HEK293 (cell line): ENCODE measurements around the gene MELTF.
"Not testable (repeated sequence)": the region's sequence is repeated elsewhere in the genome, so short reads cannot be mapped to it uniquely, and the experiment has no call there.

Source experiments
- CTCF ChIA-PET: fragments of 350-600 bp; formaldehyde crosslinking; extraction: SDS; loops from one replicate; lab custom pipeline; 2021; ENCODE audit warnings: antibody characterized with exemption; lab: Yijun Ruan, JAX
- POLR2A ChIA-PET: fragments of 300-600 bp; formaldehyde crosslinking; extraction: SDS; loops from one replicate; lab custom pipeline; 2020; ENCODE audit warnings: antibody characterized with exemption, inconsistent platforms; lab: Yijun Ruan, JAX
- H3K27ac ChIP-seq: fragments of 200-500 bp; sonication (Bioruptor generic); 2 replicates; pipeline ENCODE4 v1.5.1; 2014; ENCODE audit warnings: low read depth, low read length, control low read depth, inconsistent platforms; ENCODE audit errors: extremely low read depth
- H3K36me3 ChIP-seq, 2 experiments: fragments of 200-500 bp in 1 of 2; sonication (Bioruptor generic) in 1 of 2; 1 replicate in 1 of 2; 2 replicates in 1 of 2; pipeline ENCODE4 v1.5.1; 2014 to 2017; ENCODE audit warnings: inconsistent platforms in 2 of 2, low read length in 2 of 2; ENCODE audit not compliant: control insufficient read depth in 2 of 2, insufficient read depth in 1 of 2
- H3K4me1 ChIP-seq: fragments of 200-500 bp; sonication (Bioruptor generic); 2 replicates; pipeline ENCODE4 v1.5.1; 2014; ENCODE audit warnings: mild to moderate bottlenecking, low read length, inconsistent platforms; ENCODE audit not compliant: control insufficient read depth, insufficient read depth
- H3K4me3 ChIP-seq: 2 replicates; pipeline ENCODE4 v1.5.1; 2011; ENCODE audit warnings: low read depth, mild to moderate bottlenecking, control low read depth, low read length, moderate library complexity
- H3K9me3 ChIP-seq: fragments of 200-500 bp; sonication (Bioruptor generic); 2 replicates; pipeline ENCODE4 v1.5.1; 2014; ENCODE audit warnings: low read depth, low read length, inconsistent platforms; ENCODE audit not compliant: control insufficient read depth, insufficient read depth
- KLF7 ChIP-seq: fragments of 450-650 bp; formaldehyde crosslinking; IDR thresholded peaks from 2 replicates; pipeline ENCODE4 v1.5.1; 2016; ENCODE audit warnings: missing biosample characterization, missing genetic modification characterization, borderline replicate concordance
- ZBTB11 ChIP-seq: fragments of 450-650 bp; formaldehyde crosslinking; conservative IDR thresholded peaks from 2 replicates; pipeline ENCODE4 v1.5.1; 2016; ENCODE audit warnings: low read depth, missing biosample characterization, missing genetic modification characterization
- ZBTB44 ChIP-seq: fragments of 450-650 bp; IDR thresholded peaks from 2 replicates; pipeline ENCODE4 v1.5.1; 2018; ENCODE audit warnings: missing biosample characterization, mild to moderate bottlenecking, missing genetic modification characterization
- ZNF16 ChIP-seq: fragments of 450-650 bp; formaldehyde crosslinking; IDR thresholded peaks from 2 replicates; pipeline ENCODE4 v1.5.1; 2016; ENCODE audit warnings: low read depth, missing biosample characterization, missing genetic modification characterization
- ZNF184 ChIP-seq: fragments of 450-650 bp; IDR thresholded peaks from 2 replicates; pipeline ENCODE4 v1.5.1; 2018; ENCODE audit warnings: missing biosample characterization, mild to moderate bottlenecking, missing genetic modification characterization
- ZNF211 ChIP-seq: fragments of 450-650 bp; formaldehyde crosslinking; IDR thresholded peaks from 2 replicates; pipeline ENCODE4 v1.5.1; 2016; ENCODE audit warnings: low read depth, missing biosample characterization, missing genetic modification characterization
- ZNF248 ChIP-seq: fragments of 450-650 bp; formaldehyde crosslinking; IDR thresholded peaks from 2 replicates; pipeline ENCODE4 v1.5.1; 2017; ENCODE audit warnings: missing biosample characterization, missing genetic modification characterization
- ZNF266 ChIP-seq: fragments of 450-650 bp; formaldehyde crosslinking; IDR thresholded peaks from 2 replicates; pipeline ENCODE4 v1.5.1; 2016; ENCODE audit warnings: missing biosample characterization, missing genetic modification characterization, low read depth
- ZNF354C ChIP-seq: fragments of 450-650 bp; formaldehyde crosslinking; IDR thresholded peaks from 2 replicates; pipeline ENCODE4 v1.5.1; 2016; ENCODE audit warnings: missing biosample characterization, missing genetic modification characterization, low read depth, borderline replicate concordance
- ZNF37A ChIP-seq: fragments of 450-650 bp; IDR thresholded peaks from 2 replicates; pipeline ENCODE4 v1.5.1; 2018; ENCODE audit warnings: missing biosample characterization, missing genetic modification characterization
- ZNF426 ChIP-seq: fragments of 450-650 bp; formaldehyde crosslinking; IDR thresholded peaks from 2 replicates; pipeline ENCODE4 v1.5.1; 2017; ENCODE audit warnings: missing biosample characterization, missing genetic modification characterization, mild to moderate bottlenecking, inconsistent platforms, moderate library complexity
- ZNF571 ChIP-seq: fragments of 450-650 bp; formaldehyde crosslinking; IDR thresholded peaks from 2 replicates; pipeline ENCODE4 v1.5.0; 2017; ENCODE audit warnings: missing biosample characterization, missing genetic modification characterization
- ZNF654 ChIP-seq: fragments of 450-650 bp; formaldehyde crosslinking; IDR thresholded peaks from 2 replicates; pipeline ENCODE4 v1.5.1; 2016; ENCODE audit warnings: low read depth, missing biosample characterization, missing genetic modification characterization
- ZNF692 ChIP-seq: fragments of 450-650 bp; formaldehyde crosslinking; IDR thresholded peaks from 2 replicates; pipeline ENCODE4 v1.5.1; 2016; ENCODE audit warnings: missing biosample characterization, missing genetic modification characterization
- ZNF747 ChIP-seq: fragments of 450-650 bp; formaldehyde crosslinking; IDR thresholded peaks from 2 replicates; pipeline ENCODE4 v1.5.1; 2016; ENCODE audit warnings: missing biosample characterization, missing genetic modification characterization
- ZNF777 ChIP-seq: fragments of 450-650 bp; formaldehyde crosslinking; IDR thresholded peaks from 2 replicates; pipeline ENCODE4 v1.5.1; 2017; ENCODE audit warnings: missing biosample characterization, missing genetic modification characterization, borderline replicate concordance
- ZNF785 ChIP-seq: fragments of 450-650 bp; formaldehyde crosslinking; IDR thresholded peaks from 2 replicates; pipeline ENCODE4 v1.5.1; 2016; ENCODE audit warnings: missing biosample characterization, missing genetic modification characterization
- ZSCAN18 ChIP-seq: fragments of 450-650 bp; formaldehyde crosslinking; IDR thresholded peaks from 2 replicates; pipeline ENCODE4 v1.5.1; 2016; ENCODE audit warnings: missing biosample characterization, missing genetic modification characterization
- ZXDB ChIP-seq: fragments of 450-650 bp; formaldehyde crosslinking; IDR thresholded peaks from 2 replicates; pipeline ENCODE4 v1.5.1; 2016; ENCODE audit warnings: missing biosample characterization, missing genetic modification characterization
- TF ChIP-seq, protein P1 (sequence below): fragments of 450-650 bp; formaldehyde crosslinking; IDR thresholded peaks from 2 replicates; pipeline ENCODE4 v1.5.1; 2016; ENCODE audit warnings: missing biosample characterization, missing genetic modification characterization

MELTF gene

DNA sequence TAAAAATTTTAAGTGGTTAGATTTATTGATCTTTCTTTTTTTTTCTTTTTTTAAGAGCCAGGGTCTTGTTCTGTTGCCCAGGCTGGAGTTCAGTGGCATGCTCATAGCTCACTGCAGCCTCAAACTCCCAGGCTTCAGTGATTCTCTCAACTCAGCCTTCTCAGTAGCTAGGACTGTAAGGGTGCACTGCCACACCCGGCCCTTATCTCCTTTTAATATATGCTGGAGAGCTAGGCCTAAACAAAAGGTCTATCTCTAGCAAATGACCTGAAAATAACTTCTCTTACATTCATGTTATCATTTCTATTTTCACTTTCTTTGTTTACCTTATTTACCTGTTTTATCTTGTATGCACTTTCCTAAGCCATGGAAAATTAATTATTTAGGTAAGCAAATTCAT, 35.2 kb upstream of the MELTF start (continued):
- TF ChIP-seq ZNF785: no peak
- TF ChIP-seq ZNF426 (tag by site-specific recombination): no peak
- TF ChIP-seq ZXDB (tag by site-specific recombination): no peak
- TF ChIP-seq ZNF248 (tag by site-specific recombination): no peak

DNA sequence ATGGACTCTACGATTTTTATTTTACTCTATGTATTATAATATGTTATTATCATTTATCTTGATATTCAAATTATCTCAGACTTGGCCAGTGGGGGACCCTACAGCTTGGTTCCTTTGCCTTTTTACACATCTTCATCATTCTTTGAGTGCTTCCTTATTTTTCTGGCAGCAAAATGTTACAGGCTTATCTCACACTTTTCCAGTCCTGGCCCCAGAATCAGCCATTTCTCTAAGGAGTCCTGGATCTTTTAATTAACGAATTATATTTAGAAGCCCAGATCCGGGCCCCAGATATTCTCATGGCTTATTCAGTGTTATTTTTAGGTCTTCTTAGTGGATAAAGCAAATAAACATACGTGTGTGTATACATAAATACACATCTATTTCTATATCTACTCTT, 32.8 kb upstream of the MELTF start:
- H3K36me3 ChIP-seq: peaks cover 20 to 76% of the 10 kb centered on the region in 2 experiments; a peak in 2 of 3 replicates
- H3K9me3 ChIP-seq: no peaks in the 10 kb centered on the region
- ChIA-PET POLR2A (no interaction called here), CTCF (no interaction called here)
- H3K4me3 ChIP-seq: no peak overlapping the region
- no peaks in the 10 kb centered on the region for H3K4me1 ChIP-seq
- H3K27ac ChIP-seq: no peak overlapping the region
- TF ChIP-seq ZNF571 (tag by site-specific recombination) (no peak), ZNF354C (no peak), ZNF692 (tag by site-specific recombination) (no peak), ZNF747 (tag by site-specific recombination) (no peak), KLF7 (tag by site-specific recombination) (no peak), ZNF654 (tag by site-specific recombination) (no peak), ZNF211 (tag by site-specific recombination) (no peak), ZNF777 (tag by site-specific recombination) (no peak), ZSCAN18 (no peak)
- TF ChIP-seq, protein P1, sequence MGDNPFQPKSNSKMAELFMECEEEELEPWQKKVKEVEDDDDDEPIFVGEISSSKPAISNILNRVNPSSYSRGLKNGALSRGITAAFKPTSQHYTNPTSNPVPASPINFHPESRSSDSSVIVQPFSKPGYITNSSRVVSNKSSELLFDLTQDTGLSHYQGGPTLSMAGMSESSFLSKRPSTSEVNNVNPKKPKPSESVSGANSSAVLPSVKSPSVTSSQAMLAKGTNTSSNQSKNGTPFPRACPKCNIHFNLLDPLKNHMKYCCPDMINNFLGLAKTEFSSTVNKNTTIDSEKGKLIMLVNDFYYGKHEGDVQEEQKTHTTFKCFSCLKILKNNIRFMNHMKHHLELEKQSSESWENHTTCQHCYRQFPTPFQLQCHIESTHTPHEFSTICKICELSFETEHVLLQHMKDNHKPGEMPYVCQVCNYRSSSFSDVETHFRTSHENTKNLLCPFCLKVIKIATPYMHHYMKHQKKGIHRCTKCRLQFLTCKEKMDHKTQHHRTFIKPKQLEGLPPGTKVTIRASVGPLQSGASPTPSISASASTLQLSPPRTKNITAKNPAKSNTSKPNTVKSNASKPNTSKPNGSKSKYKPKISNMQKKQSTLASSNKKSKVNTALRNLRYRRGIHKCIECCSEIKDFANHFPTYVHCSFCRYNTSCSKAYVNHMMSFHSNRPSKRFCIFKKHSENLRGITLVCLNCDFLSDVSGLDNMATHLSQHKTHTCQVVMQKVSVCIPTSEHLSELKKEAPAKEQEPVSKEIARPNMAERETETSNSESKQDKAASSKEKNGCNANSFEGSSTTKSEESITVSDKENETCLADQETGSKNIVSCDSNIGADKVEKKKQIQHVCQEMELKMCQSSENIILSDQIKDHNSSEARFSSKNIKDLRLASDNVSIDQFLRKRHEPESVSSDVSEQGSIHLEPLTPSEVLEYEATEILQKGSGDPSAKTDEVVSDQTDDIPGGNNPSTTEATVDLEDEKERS (tag by site-specific recombination): no peak
- TF ChIP-seq, all 188 proteins: peak for 0

DNA sequence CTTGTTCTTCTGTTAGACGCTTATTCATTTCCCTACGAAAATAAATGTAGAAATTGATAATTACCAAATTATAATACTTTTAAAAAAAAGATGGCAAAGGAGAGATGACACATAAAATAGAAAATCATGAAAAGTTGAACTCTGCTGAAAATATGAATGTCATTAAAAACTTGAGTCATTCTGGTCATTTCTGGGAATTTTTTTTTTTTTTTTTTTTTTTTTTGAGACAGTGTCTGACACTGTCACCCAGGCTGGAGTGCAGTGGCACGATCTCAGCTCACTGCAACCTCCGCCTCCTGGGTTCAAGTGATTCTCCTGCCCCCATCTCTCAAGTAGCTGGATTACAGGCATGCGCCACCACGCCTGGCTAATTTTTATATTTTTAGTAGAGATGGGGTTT, 22.0 kb upstream of the MELTF start:
- H3K9me3 ChIP-seq, POLR2A ChIA-PET, H3K4me3 ChIP-seq, H3K4me1 ChIP-seq, H3K27ac ChIP-seq: not testable (repeated sequence)
- H3K36me3 ChIP-seq: peaks cover 8 to 41% of the 10 kb centered on the region in 2 experiments
- CTCF ChIA-PET: interaction anchor here (1.3 kb wide), 1 partner anchor 22 kb away, joined by 3 read pairs; no protein-coding TSS in a partner anchor

GRCh38 chr3:197050511-197050910, 20.9 kb upstream of the MELTF start:
- H3K36me3 ChIP-seq: peaks cover 8 to 42% of the 10 kb centered on the region in 2 experiments
- H3K4me3 ChIP-seq: no peak overlapping the region
- no peak overlapping the region for H3K27ac ChIP-seq
- no peaks in the 10 kb centered on the region for H3K9me3 ChIP-seq
- CTCF ChIA-PET: interaction anchor here (0.6 kb wide), 1 partner anchor 136 kb away, joined by 3 read pairs; no protein-coding TSS in a partner anchor
- H3K4me1 ChIP-seq: no peaks in the 10 kb centered on the region
- POLR2A ChIA-PET: interaction anchor here (0.6 kb wide), 1 partner anchor 330 kb away, joined by 3 read pairs; no protein-coding TSS in a partner anchor
- TF ChIP-seq ZNF184 (tag by site-specific recombination) (no peak), ZNF266 (tag by site-specific recombination) (no peak), ZNF16 (tag by site-specific recombination) (no peak), ZBTB44 (tag by site-specific recombination) (no peak), ZNF37A (no peak), ZBTB11 (tag by site-specific recombination) (no peak)
